SK-N-MC (cell line): ENCODE measurements around the gene COG5.

Experiments used
- EZH2 ChIP-seq: fragments of 200-600 bp; sonication (generic); IDR thresholded peaks from one replicate; pipeline ENCODE4 v1.6.1; 2017; ENCODE audit warnings: antibody characterized with exemption
- FOXP2 ChIP-seq: optimal IDR thresholded peaks from 2 replicates; pipeline ENCODE3; 2011; ENCODE audit warnings: mild to moderate bottlenecking, moderate library complexity; ENCODE audit not compliant: insufficient read depth; ENCODE audit errors: extremely low read length, control extremely low read depth
- POLR2AphosphoS5 ChIP-seq: IDR thresholded peaks from 2 replicates; pipeline ENCODE4 v1.6.1; 2012; ENCODE audit warnings: mild to moderate bottlenecking, low read depth, low read length, borderline replicate concordance

- no peak for TF ChIP-seq EZH2
- TF ChIP-seq POLR2AphosphoS5 = no peak
- no peak for TF ChIP-seq FOXP2
Observed at GRCh38 chr7:107208563-107208962, 355.2 kb downstream of the COG5 start.
